ENCODE data around the gene OR1J1. TPM values are rescaled to one million over a fixed set of nuclear protein-coding genes. Genes with fewer than 3 reads are reported as not detected.

The OR1J1 gene
- total RNA-seq, 6 experiments from 2014 or later = not detected

- no peak for ATAC-seq
- 32% methylated on average over 2 of the region's 2 CpGs for WGBS (ENCODE audit: insufficient coverage, low coverage, low lambda C conversion rate, missing lambda C conversion rate)
Measured at GRCh38 chr9:122453677-122454135, 24.0 kb downstream of the OR1J1 start.

GRCh38 chr9:122446819-122447484 lies 30.8 kb downstream of the OR1J1 start:
- ATAC-seq = no peak
- intact Hi-C loops (cut with DNase I) = loop anchor here in 1 of 2 donors (10.0 kb wide), 1 partner anchor 92 kb away; no protein-coding TSS in a partner anchor
- H3K9me3 ChIP-seq = no peaks in the 10 kb centered on the region
- H3K4me3 ChIP-seq = no peak overlapping the region
- WGBS (ENCODE audit: insufficient coverage, low coverage, low lambda C conversion rate, missing lambda C conversion rate) = 21% methylated on average over 3 of the region's 3 CpGs
- H3K27ac ChIP-seq = no peak overlapping the region
- no peak for TF ChIP-seq CTCF (IDR thresholded peaks at IDR 0.05)
- TF ChIP-seq POLR2A (IDR thresholded peaks at IDR 0.05) = no peak
- H3K36me3 ChIP-seq = no peaks in the 10 kb centered on the region
- no peaks in the 10 kb centered on the region for H3K27me3 ChIP-seq
- no peak for DNase-seq
- H3K4me1 ChIP-seq = no peaks in the 10 kb centered on the region

More at GRCh38 chr9:122453677-122454135, 24.0 kb downstream of the OR1J1 start:
- intact Hi-C loops (cut with DNase I) = loop anchor here in 1 of 2 donors (10.0 kb wide), 1 partner anchor 329 kb away; no protein-coding TSS in a partner anchor
- Histone ChIP-seq H3K27ac (no peak overlapping the region), H3K4me3 (no peak overlapping the region), H3K27me3 (no peaks in the 10 kb centered on the region), H3K9me3 (no peaks in the 10 kb centered on the region), H3K4me1 (no peaks in the 10 kb centered on the region), H3K36me3 (no peaks in the 10 kb centered on the region)
- no peak for TF ChIP-seq CTCF (IDR thresholded peaks at IDR 0.05)
- TF ChIP-seq POLR2A (IDR thresholded peaks at IDR 0.05) = no peak
- no peak for DNase-seq

- Histone ChIP-seq H3K4me1 (no peaks in the 10 kb centered on the region), H3K36me3 (no peaks in the 10 kb centered on the region), H3K27ac (no peak overlapping the region), H3K4me3 (no peak overlapping the region), H3K9me3 (no peaks in the 10 kb centered on the region), H3K27me3 (no peaks in the 10 kb centered on the region)
- TF ChIP-seq POLR2A (IDR thresholded peaks at IDR 0.05) = no peak
- TF ChIP-seq CTCF (IDR thresholded peaks at IDR 0.05) = no peak
- intact Hi-C loops (cut with DNase I) = loop anchor here in 1 of 2 donors (10.0 kb wide), 1 partner anchor 90 kb away; no protein-coding TSS in a partner anchor
- DNase-seq (no peak), ATAC-seq (no peak)
- 60% methylated on average over 2 of the region's 2 CpGs for WGBS (ENCODE audit: insufficient coverage, low coverage, low lambda C conversion rate, missing lambda C conversion rate)
Measured at GRCh38 chr9:122445155-122445749, 32.5 kb downstream of the OR1J1 start.

- Histone ChIP-seq H3K27ac (no peak overlapping the region), H3K4me1 (no peaks in the 10 kb centered on the region), H3K4me3 (no peak overlapping the region), H3K9me3 (no peaks in the 10 kb centered on the region), H3K27me3 (no peaks in the 10 kb centered on the region), H3K36me3 (no peaks in the 10 kb centered on the region)
- no peak for TF ChIP-seq POLR2A (IDR thresholded peaks at IDR 0.05)
- no peak for TF ChIP-seq CTCF (IDR thresholded peaks at IDR 0.05)
- 39% methylated on average over 5 of the region's 5 CpGs for whole genome bisulfite sequencing (ENCODE audit: insufficient coverage, low coverage, low lambda C conversion rate, missing lambda C conversion rate)
- ATAC-seq (no peak), DNase-seq (no peak)
- intact Hi-C loops (cut with DNase I) = loop anchor here in 1 of 2 donors (10.0 kb wide), 1 partner anchor 89 kb away; no protein-coding TSS in a partner anchor
Measured at GRCh38 chr9:122444041-122444733, 33.5 kb downstream of the OR1J1 start.
